ENCODE results near the gene KITLG.

DNA sequence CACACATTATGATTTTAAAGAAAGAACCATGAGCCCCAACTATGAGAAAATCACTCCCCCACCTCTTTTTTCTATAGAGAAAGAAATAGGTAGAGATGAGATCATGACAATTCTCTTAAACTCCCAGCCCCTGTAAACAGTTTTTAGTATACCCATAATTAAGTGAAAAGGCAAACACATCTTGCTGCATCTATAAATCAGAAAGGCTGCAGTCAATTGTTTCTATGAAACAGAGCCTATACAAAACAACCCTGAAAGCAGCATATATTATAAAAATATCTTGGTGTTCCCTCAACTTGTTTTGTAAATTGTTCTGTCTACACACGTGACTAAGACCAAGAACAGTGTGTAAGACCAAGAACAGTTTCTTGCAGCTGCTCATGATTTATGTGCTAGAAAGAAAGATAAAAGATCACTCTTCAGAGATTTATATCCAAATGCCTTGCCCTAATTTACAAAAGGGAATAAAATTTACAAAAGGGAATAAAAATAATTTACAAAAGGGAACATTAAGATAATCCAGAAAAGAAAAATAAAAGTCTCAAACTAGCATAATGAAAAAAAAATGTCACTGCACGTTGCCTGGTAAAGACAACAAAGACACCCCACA lies 4.8 kb downstream of the KITLG start:
- TF ChIP-seq NFIC (IDR thresholded peaks at IDR 0.05) (no peak), CEBPB (IDR thresholded peaks at IDR 0.05) (no peak), TAF1 (IDR thresholded peaks at IDR 0.05; ENCODE audit: low read depth) (no peak), CREB1 (IDR thresholded peaks at IDR 0.05; ENCODE audit: low read depth) (no peak)
- TF ChIP-seq, protein P1, sequence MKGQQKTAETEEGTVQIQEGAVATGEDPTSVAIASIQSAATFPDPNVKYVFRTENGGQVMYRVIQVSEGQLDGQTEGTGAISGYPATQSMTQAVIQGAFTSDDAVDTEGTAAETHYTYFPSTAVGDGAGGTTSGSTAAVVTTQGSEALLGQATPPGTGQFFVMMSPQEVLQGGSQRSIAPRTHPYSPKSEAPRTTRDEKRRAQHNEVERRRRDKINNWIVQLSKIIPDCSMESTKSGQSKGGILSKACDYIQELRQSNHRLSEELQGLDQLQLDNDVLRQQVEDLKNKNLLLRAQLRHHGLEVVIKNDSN (IDR thresholded peaks at IDR 0.05), result no peak
- TF ChIP-seq, protein P2, sequence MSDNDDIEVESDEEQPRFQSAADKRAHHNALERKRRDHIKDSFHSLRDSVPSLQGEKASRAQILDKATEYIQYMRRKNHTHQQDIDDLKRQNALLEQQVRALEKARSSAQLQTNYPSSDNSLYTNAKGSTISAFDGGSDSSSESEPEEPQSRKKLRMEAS (IDR thresholded peaks at IDR 0.05), result no peak

Measured in Ishikawa (cell line).